Activated CD4-positive, alpha-beta memory T cell treated with anti-CD3 and anti-CD28 coated beads, Interleukin-2, amount 10 ng/mL, durations not matched to agents 7 days and 5 days (primary cell): Measurements from ENCODE around the gene TMEM62. TPM values are rescaled to one million over a fixed set of nuclear protein-coding genes. Genes with fewer than 3 reads are reported as not detected.

Experiments used
- CTCF ChIA-PET: fragments of 350-600 bp; sonication (Branson Sonifier 250); formaldehyde crosslinking; loops from one replicate; lab custom pipeline; 2021; ENCODE audit warnings: antibody characterized with exemption, inconsistent platforms; lab: Charles Lee
- POLR2A ChIA-PET: fragments of 350-600 bp; sonication (Branson Sonifier 250); formaldehyde crosslinking; loops from one replicate; lab custom pipeline; 2021; ENCODE audit warnings: antibody characterized with exemption; lab: Charles Lee
- DNase-seq: peaks from one replicate; pipeline ENCODE4 v3.0.0-alpha.2; 2020
- H3K27ac Mint-ChIP-seq: one replicate; pipeline ENCODE4 v1.8.0; 2021; ENCODE audit warnings: mild to moderate bottlenecking, mixed read lengths
- H3K27me3 Mint-ChIP-seq: one replicate; pipeline ENCODE4 v1.8.0; 2021; ENCODE audit warnings: mixed read lengths
- H3K36me3 Mint-ChIP-seq: one replicate; pipeline ENCODE4 v1.8.0; 2021; ENCODE audit warnings: low read depth, mixed read lengths
- H3K4me1 Mint-ChIP-seq: one replicate; pipeline ENCODE4 v1.8.0; 2021; ENCODE audit warnings: mixed read lengths
- H3K4me3 Mint-ChIP-seq: one replicate; pipeline ENCODE4 v1.8.0; 2021; ENCODE audit warnings: mild to moderate bottlenecking, mixed read lengths
- H3K9me3 Mint-ChIP-seq: one replicate; pipeline ENCODE4 v1.8.0; 2021; ENCODE audit warnings: mixed read lengths
- total RNA-seq, 2 experiments: library from RNA; stranded (reverse); gene quantifications; one replicate each; pipeline ENCODE4 v1.2.3, GENCODE V29; 2021

The TMEM62 gene
- total RNA-seq, 2 experiments from 2014 or later, result 24.2 to 24.9 TPM

DNA sequence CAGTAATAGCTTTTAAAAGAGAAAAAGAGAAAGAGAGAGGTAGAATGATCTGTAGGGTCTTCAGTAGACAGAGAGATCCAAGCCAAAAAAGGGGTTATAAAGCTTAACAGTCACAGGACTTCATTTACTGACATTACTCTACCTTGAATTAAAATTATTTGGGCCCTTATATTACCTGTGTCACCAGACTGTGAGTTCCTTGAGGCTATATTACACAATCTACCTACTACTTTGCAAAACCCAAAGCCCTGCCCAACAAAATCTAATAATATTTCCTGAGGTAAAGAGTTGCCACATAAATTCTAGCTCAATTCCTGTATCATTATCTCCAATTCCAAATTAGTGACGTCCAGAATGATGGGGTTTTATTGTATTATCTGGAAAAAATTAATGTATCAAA lies 29.5 kb upstream of the TMEM62 start:
- Mint-ChIP-seq H3K4me1 (peaks cover 52% of the 10 kb centered on the region), H3K9me3 (no peaks in the 10 kb centered on the region), H3K27ac (no peak overlapping the region), H3K4me3 (no peak overlapping the region), H3K27me3 (no peaks in the 10 kb centered on the region), H3K36me3 (peaks cover 51% of the 10 kb centered on the region)
- ChIA-PET CTCF (no interaction called here), POLR2A (interaction anchor here (0.6 to 2.0 kb wide), 2 partner anchors 19 to 319 kb away, joined by 3 to 7 read pairs; no protein-coding TSS in a partner anchor)
- DNase-seq, result no peak

DNA sequence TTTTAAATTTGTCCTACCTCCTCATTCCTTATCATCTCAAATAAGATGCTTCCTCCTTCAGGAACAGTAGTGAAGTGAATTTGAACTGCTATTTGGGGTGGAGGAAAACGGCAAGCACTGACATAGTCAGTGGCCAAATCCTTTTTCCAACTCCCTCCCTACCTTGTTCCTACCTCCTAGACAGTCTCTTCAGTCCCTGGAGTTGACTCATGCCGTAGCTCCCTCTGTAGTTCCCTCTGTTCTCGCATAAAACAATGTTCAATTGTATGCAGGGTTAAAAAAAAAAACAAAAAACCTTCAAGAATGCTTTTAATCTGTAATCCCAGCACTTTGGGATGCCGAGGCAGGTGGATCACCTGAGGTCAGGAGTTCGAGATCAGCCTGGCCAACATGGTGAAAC lies 29.0 kb upstream of the TMEM62 start:
- Mint-ChIP-seq H3K9me3 (no peaks in the 10 kb centered on the region), H3K36me3 (peaks cover 50% of the 10 kb centered on the region), H3K27me3 (no peaks in the 10 kb centered on the region), H3K4me1 (peaks cover 52% of the 10 kb centered on the region), H3K27ac (peak overlapping the region; percentile 16), H3K4me3 (peak overlapping the region; percentile 59)
- ChIA-PET CTCF (no interaction called here), POLR2A (interaction anchor here (0.6 to 3.6 kb wide), 4 partner anchors 20 to 319 kb away, joined by 3 to 14 read pairs (median 5); partner anchors contain the start of genes CCNDBP1 and TMEM62)
- DNase-seq, result no peak

DNA sequence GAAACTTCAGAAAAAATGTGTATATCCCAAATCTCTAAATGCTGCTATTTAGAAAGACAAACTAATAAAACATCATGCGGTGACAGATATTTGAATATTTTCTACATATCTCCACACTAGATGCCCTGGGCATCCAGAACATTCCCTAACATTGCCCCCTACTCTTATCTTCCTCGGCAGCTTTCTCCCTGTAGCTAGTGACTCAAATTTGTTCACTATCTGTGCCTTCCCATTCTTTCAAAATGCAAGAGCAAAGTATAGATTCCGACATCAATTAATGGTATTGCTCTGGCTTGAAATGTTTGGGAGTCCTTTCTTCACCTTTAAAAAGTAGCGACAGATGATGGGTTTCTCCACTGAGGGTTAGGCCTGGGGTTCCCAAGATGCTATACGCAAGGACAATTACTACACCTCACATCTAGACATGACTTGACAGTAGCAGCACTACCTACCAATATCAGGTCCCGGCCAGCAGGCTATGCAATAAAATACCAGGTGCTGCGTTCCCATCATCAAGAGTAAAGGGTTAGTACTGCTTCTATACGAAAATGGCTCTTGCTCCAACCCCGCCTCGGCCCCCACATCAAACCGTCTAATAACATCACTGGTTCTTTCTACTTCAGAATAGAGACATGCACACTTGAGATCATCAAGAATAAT lies 28.2 kb upstream of the TMEM62 start:
- POLR2A ChIA-PET, result interaction anchor here (0.9 to 3.6 kb wide), 3 partner anchors 20 to 81 kb away, joined by 3 to 14 read pairs (median 7); partner anchors contain the start of genes CCNDBP1 and TMEM62
- CTCF ChIA-PET, result no interaction called here
- DNase-seq, result peak; percentile 46
- Mint-ChIP-seq H3K4me3 (peak overlapping the region; percentile 96), H3K27ac (peak overlapping the region; percentile 89), H3K36me3 (peaks cover 45% of the 10 kb centered on the region), H3K27me3 (no peaks in the 10 kb centered on the region), H3K4me1 (peaks cover 48% of the 10 kb centered on the region), H3K9me3 (no peaks in the 10 kb centered on the region)

DNA sequence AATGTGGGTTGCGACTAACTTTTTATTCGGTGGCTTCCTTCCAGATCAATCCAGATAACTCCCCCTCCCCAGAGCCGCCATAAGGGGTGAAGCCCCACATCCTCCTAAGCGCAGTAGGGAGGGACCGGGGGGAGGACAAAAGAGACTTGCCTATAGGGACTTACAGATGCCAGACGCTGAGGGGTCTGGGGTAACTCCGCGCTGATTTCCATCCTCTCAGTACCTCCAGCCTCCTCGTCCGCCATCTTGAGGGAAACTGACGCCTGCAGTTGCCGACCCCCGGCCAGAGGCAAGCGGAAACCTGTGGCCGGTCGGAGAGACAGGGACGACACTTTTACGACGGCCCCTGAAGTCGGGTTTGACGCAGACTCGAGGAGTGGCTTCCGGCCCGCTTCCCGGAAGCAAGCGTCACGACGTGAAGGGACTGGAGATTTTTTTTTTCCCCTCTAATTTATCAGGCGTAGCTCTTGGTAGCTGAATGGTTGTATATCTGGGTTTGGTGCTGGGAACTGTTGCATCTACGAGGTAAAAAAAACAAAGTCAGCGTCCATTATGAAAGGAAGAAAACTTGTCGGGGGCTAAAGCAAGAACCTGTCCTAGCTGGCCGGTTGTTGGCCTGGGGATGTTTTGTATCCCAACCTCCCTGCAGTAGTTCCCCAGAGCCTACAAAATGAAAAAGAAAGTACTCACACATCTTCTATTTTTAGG lies 27.5 kb upstream of the TMEM62 start, which contains the start of gene UBR1:
Gene UBR1 (minus strand): TSS at position 261 of the 708 bp plus-strand sequence. CDS start 16 bp downstream, at position 245.
- peak; percentile 93 for DNase-seq
- ChIA-PET POLR2A (interaction anchor here (0.9 to 3.6 kb wide), 11 partner anchors 9 to 902 kb away, joined by 3 to 17 read pairs (median 5); partner anchors contain the start of genes CCNDBP1 and TMEM62), CTCF (interaction anchor here (1.2 to 1.3 kb wide), 3 partner anchors 16 to 81 kb away, joined by 4 to 5 read pairs (median 4); partner anchors contain the start of gene TMEM62)
- Mint-ChIP-seq H3K27me3 (no peaks in the 10 kb centered on the region), H3K36me3 (peaks cover 38% of the 10 kb centered on the region), H3K9me3 (no peaks in the 10 kb centered on the region), H3K4me1 (peaks cover 43% of the 10 kb centered on the region), H3K27ac (peak within 1 kb of the TSS; percentile 89), H3K4me3 (peak within 1 kb of the TSS; percentile 96)

DNA sequence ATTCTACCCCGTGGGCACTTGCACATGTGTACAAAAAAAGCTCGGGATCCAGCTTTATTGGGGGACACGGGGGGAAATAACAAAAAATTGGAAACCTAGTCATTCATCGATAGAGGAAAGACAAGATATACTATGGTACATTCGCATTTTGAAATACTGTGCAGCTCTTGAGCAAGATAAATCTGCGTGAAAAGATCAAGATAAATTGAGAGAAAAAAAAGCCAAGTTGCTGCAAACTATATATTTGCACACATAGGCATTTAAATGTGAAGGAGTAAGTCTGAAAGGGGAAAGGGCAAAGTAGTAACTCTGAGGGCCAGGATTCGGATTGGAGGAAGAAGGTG lies 26.9 kb upstream of the TMEM62 start:
- POLR2A ChIA-PET, result interaction anchor here (0.9 to 3.6 kb wide), 11 partner anchors 9 to 902 kb away, joined by 3 to 17 read pairs (median 5); partner anchors contain the start of genes CCNDBP1 and TMEM62

GRCh38 chr15:43107751-43108150 lies 25.6 kb upstream of the TMEM62 start:
- POLR2A ChIA-PET, result interaction anchor here (3.6 kb wide), 1 partner anchor 26 kb away, joined by 14 read pairs; the partner anchor contains the start of gene TMEM62
- DNase-seq, result no peak
- H3K9me3 Mint-ChIP-seq, result no peaks in the 10 kb centered on the region
- CTCF ChIA-PET, result no interaction called here
- H3K36me3 Mint-ChIP-seq, result peaks cover 24% of the 10 kb centered on the region
- no peak overlapping the region for H3K4me3 Mint-ChIP-seq
- H3K27me3 Mint-ChIP-seq, result no peaks in the 10 kb centered on the region
- H3K27ac Mint-ChIP-seq, result no peak overlapping the region
- peaks cover 29% of the 10 kb centered on the region for H3K4me1 Mint-ChIP-seq

More for the DNA sequence above, 26.9 kb upstream of the TMEM62 start:
- H3K27ac Mint-ChIP-seq, result peak overlapping the region; percentile 89
- peaks cover 33% of the 10 kb centered on the region for H3K36me3 Mint-ChIP-seq
- DNase-seq, result no peak
- no peaks in the 10 kb centered on the region for H3K27me3 Mint-ChIP-seq
- H3K4me3 Mint-ChIP-seq, result peak overlapping the region; percentile 96
- CTCF ChIA-PET, result interaction anchor here (1.2 to 1.3 kb wide), 3 partner anchors 15 to 80 kb away, joined by 4 to 5 read pairs (median 4); partner anchors contain the start of gene TMEM62
- peaks cover 38% of the 10 kb centered on the region for H3K4me1 Mint-ChIP-seq
- no peaks in the 10 kb centered on the region for H3K9me3 Mint-ChIP-seq

DNA sequence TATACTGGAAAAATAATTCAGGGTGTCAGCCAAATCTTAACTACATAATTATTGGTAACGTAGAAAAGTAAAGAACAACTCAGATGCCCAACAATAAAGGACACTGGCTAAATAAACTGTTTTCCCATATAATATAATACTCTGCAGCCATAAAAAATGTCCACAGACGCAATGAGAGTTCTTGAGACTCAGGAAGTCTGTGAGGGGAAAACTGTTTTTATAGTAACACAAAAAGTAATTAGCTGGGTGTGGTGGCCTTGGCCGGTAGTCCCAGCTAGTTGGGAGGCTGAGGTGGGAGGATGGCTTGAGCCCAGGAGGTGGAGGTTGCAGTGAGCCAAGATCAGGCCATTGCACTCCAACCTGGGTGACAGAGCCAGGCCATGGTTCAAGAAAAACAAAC lies 22.0 kb upstream of the TMEM62 start:
- CTCF ChIA-PET, result no interaction called here

DNA sequence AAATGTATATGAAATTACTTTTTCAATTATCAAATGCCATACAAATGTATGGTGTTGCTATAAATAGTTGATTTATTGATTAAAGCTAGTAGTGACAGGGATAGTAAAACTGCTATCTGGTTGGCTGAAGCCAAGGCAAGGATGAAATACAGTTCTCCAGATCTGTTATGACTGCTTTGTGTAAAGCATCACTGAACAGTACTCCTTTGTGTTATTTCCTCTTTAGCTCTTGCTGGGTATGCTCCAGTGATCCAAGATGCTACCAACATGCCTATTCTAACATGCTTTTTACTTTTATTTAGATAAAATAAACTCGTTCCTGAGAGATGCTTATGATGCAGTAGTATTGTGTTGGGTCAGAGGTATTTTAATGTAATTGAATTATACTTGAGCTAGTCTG lies 15.1 kb upstream of the TMEM62 start:
- ChIA-PET POLR2A (interaction anchor here (0.6 to 2.1 kb wide), 3 partner anchors 12 to 33 kb away, joined by 3 to 10 read pairs (median 6); partner anchors contain the start of gene UBR1), CTCF (no interaction called here)
- Mint-ChIP-seq H3K9me3 (no peaks in the 10 kb centered on the region), H3K4me1 (peaks cover 18% of the 10 kb centered on the region), H3K36me3 (peaks cover 2% of the 10 kb centered on the region), H3K4me3 (no peak overlapping the region), H3K27me3 (peaks cover 25% of the 10 kb centered on the region), H3K27ac (no peak overlapping the region)
- DNase-seq, result no peak

More for the DNA sequence above, 22.0 kb upstream of the TMEM62 start:
- H3K9me3 Mint-ChIP-seq, result no peaks in the 10 kb centered on the region
- H3K27me3 Mint-ChIP-seq, result peaks cover 6% of the 10 kb centered on the region
- no peak overlapping the region for H3K4me3 Mint-ChIP-seq
- POLR2A ChIA-PET, result no interaction called here
- no peak for DNase-seq
- peaks cover 6% of the 10 kb centered on the region for H3K4me1 Mint-ChIP-seq
- H3K27ac Mint-ChIP-seq, result no peak overlapping the region
- no peaks in the 10 kb centered on the region for H3K36me3 Mint-ChIP-seq

DNA sequence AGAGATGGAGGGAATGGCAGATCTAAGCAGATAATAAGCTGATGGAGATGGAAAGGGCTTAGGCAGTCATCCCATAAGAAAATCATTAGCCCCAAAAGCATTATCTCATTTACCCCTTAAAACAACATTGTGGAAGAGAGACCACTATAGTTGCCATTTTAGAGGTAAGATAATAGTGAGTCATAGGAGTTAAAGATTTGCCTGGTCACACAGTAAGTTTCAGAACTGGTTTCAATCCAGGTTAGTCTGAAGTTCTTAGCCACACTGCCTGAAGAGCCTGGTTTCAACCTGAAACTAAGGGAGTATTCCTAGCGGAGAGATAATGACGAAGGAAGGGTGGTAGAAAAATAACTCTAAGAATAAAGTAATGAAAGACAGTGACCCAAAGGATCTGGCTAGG lies 14.6 kb upstream of the TMEM62 start:
- POLR2A ChIA-PET, result interaction anchor here (0.6 to 1.9 kb wide), 2 partner anchors 12 to 33 kb away, joined by 3 to 10 read pairs; partner anchors contain the start of gene UBR1
- CTCF ChIA-PET, result no interaction called here
- peaks cover 22% of the 10 kb centered on the region for H3K4me1 Mint-ChIP-seq
- H3K27ac Mint-ChIP-seq, result no peak overlapping the region
- peaks cover 25% of the 10 kb centered on the region for H3K27me3 Mint-ChIP-seq
- H3K9me3 Mint-ChIP-seq, result no peaks in the 10 kb centered on the region
- DNase-seq, result no peak
- H3K36me3 Mint-ChIP-seq, result peaks cover 2% of the 10 kb centered on the region
- no peak overlapping the region for H3K4me3 Mint-ChIP-seq

- H3K9me3 Mint-ChIP-seq, result no peaks in the 10 kb centered on the region
- ChIA-PET POLR2A (interaction anchor here (1.5 to 2.1 kb wide), 3 partner anchors 12 to 30 kb away, joined by 4 to 16 read pairs (median 11); partner anchors contain the start of genes TMEM62 and UBR1), CTCF (interaction anchor here (0.6 to 1.3 kb wide), 4 partner anchors 12 to 138 kb away, joined by 3 to 5 read pairs (median 4); partner anchors contain the start of genes TMEM62 and UBR1)
- peaks cover 2% of the 10 kb centered on the region for H3K36me3 Mint-ChIP-seq
- DNase-seq, result no peak
- H3K27ac Mint-ChIP-seq, result no peak overlapping the region
- peak overlapping the region; percentile 79 for H3K4me3 Mint-ChIP-seq
- peaks cover 19% of the 10 kb centered on the region for H3K27me3 Mint-ChIP-seq
- H3K4me1 Mint-ChIP-seq, result peaks cover 28% of the 10 kb centered on the region
These were observed 11.5 kb upstream of the TMEM62 start for GRCh38 chr15:43121863-43122262.

- ChIA-PET CTCF (no interaction called here), POLR2A (no interaction called here)
- peaks cover 7% of the 10 kb centered on the region for H3K9me3 Mint-ChIP-seq
- DNase-seq, result no peak
- peaks cover 25% of the 10 kb centered on the region for H3K4me1 Mint-ChIP-seq
- H3K27me3 Mint-ChIP-seq, result peaks cover 18% of the 10 kb centered on the region
- H3K4me3 Mint-ChIP-seq, result no peak overlapping the region
- H3K27ac Mint-ChIP-seq, result no peak overlapping the region
- no peaks in the 10 kb centered on the region for H3K36me3 Mint-ChIP-seq
These were observed 8.2 kb upstream of the TMEM62 start for GRCh38 chr15:43125100-43125661.

DNA sequence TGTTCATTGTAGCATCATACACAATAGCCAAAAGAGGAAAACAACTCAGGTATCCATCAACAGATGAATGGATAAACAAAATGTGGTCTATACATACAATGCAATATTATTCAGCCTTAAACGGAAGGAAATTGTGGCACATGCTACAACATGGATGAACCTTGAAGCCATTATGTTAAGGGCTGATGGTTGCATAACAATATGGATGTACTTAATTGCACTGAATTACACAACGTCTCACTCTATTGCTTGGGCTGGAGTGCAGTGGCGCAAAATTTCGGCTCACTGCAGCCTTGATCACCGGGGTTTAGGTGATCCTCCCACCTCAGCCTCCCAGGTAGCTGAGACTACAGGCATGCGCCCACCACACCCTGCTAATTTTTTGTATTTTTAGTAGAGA lies 7.0 kb upstream of the TMEM62 start:
- Mint-ChIP-seq H3K36me3 (no peaks in the 10 kb centered on the region), H3K27me3 (peaks cover 22% of the 10 kb centered on the region), H3K27ac (no peak overlapping the region), H3K4me1 (peaks cover 25% of the 10 kb centered on the region), H3K4me3 (no peak overlapping the region), H3K9me3 (peaks cover 7% of the 10 kb centered on the region)
- POLR2A ChIA-PET, result no interaction called here
- CTCF ChIA-PET, result no interaction called here
- no peak for DNase-seq
